Measurements from ENCODE around the gene CDH23.

Gene CDH23

GRCh38 chr10:71538608-71539260, 142.0 kb downstream of the CDH23 start:
- DNase-seq (ENCODE audit: low read depth), result no peak

- no peak for DNase-seq (ENCODE audit: low read depth)
Measured at GRCh38 chr10:71539442-71540118, 142.9 kb downstream of the CDH23 start.

GRCh38 chr10:71542478-71542877, 145.8 kb downstream of the CDH23 start:
- no peak for DNase-seq (ENCODE audit: low read depth)

- no peak for DNase-seq (ENCODE audit: low read depth)
Measured at GRCh38 chr10:71543608-71544170, 147.0 kb downstream of the CDH23 start.

- DNase-seq (ENCODE audit: low read depth), result no peak
Measured at GRCh38 chr10:71545001-71545400, 148.3 kb downstream of the CDH23 start.

GRCh38 chr10:71546220-71546619, 149.5 kb downstream of the CDH23 start:
- DNase-seq (ENCODE audit: low read depth), result no peak

- no peak for DNase-seq (ENCODE audit: low read depth)
Measured at GRCh38 chr10:71547312-71547711, 150.6 kb downstream of the CDH23 start.

- DNase-seq (ENCODE audit: low read depth), result no peak
Measured at GRCh38 chr10:71547876-71548846, 151.4 kb downstream of the CDH23 start.

GRCh38 chr10:71549766-71550533, 153.2 kb downstream of the CDH23 start:
- no peak for DNase-seq (ENCODE audit: low read depth)

GRCh38 chr10:71550628-71551027, 153.9 kb downstream of the CDH23 start:
- DNase-seq (ENCODE audit: low read depth), result no peak

- DNase-seq (ENCODE audit: low read depth), result no peak
Measured at GRCh38 chr10:71551970-71552369, 155.2 kb downstream of the CDH23 start.

GRCh38 chr10:71553432-71553831, 156.7 kb downstream of the CDH23 start:
- DNase-seq (ENCODE audit: low read depth), result no peak

GRCh38 chr10:71554671-71555070, 158.0 kb downstream of the CDH23 start:
- DNase-seq (ENCODE audit: low read depth), result no peak

GRCh38 chr10:71555087-71555723, 158.5 kb downstream of the CDH23 start:
- DNase-seq (ENCODE audit: low read depth), result no peak

GRCh38 chr10:71555724-71556119, 159.0 kb downstream of the CDH23 start:
- no peak for DNase-seq (ENCODE audit: low read depth)

GRCh38 chr10:71558991-71559390, 162.3 kb downstream of the CDH23 start:
- no peak for DNase-seq (ENCODE audit: low read depth)

GRCh38 chr10:71561003-71561574, 164.4 kb downstream of the CDH23 start:
- no peak for DNase-seq (ENCODE audit: low read depth)

- no peak for DNase-seq (ENCODE audit: low read depth)
Measured at GRCh38 chr10:71562181-71562580, 165.5 kb downstream of the CDH23 start.

GRCh38 chr10:71562904-71563303, 166.2 kb downstream of the CDH23 start:
- no peak for DNase-seq (ENCODE audit: low read depth)

GRCh38 chr10:71564194-71564820, 167.6 kb downstream of the CDH23 start:
- no peak for DNase-seq (ENCODE audit: low read depth)
